ENCODE measurements around the gene CYSTM1. TPM values are rescaled to one million over a fixed set of nuclear protein-coding genes. Genes with fewer than 3 reads are reported as not detected.
A peak's percentile ranks its signal among the peaks of the same experiment; 100 is the strongest.

The CYSTM1 gene
- total and polyA plus RNA-seq, 2 donors (not counting 3 experiments of a cell fraction or from before 2014, with no cell fraction given) = 28.9 to 41.5 TPM

GRCh38 chr5:140205216-140205615, 30.2 kb downstream of the CYSTM1 start:
- ChIA-PET CTCF (interaction anchor here (0.9 to 1.9 kb wide), 10 partner anchors 9 to 60 kb away, joined by 3 to 9 read pairs (median 4); no protein-coding TSS in a partner anchor), POLR2A (no interaction called here)
- dilution Hi-C loops (cut with MboI; ENCODE audit: extremely low pct_ligation_motif_present, low sequenced_read_pairs) (no loop called here), intact Hi-C loops (cut with micrococcal nuclease) (no loop called here)
- Histone ChIP-seq H3K27me3 (ENCODE audit: control insufficient read depth in 2 of 2, insufficient read depth in 2 of 2, low read length in 2 of 2) (no peaks in the 10 kb centered on the region), H3K36me3 (ENCODE audit: control insufficient read depth in 2 of 2, extremely low read depth in 1 of 2, insufficient read depth in 2 of 2, low read length in 2 of 2) (no peaks in the 10 kb centered on the region), H3K79me2 (ENCODE audit: control insufficient read depth, insufficient read depth, low read length) (no peaks in the 10 kb centered on the region), H2AFZ (ENCODE audit: low read depth, low read length) (peak overlapping the region; percentile 23), H4K20me1 (replicated peaks; ENCODE audit: control insufficient read depth, extremely low read depth, insufficient read depth, low read length) (no peaks in the 10 kb centered on the region), H3K9me3 (replicated peaks; ENCODE audit: control insufficient read depth, insufficient read depth, low read length) (no peaks in the 10 kb centered on the region), H3K9ac (replicated peaks; ENCODE audit: extremely low read depth, insufficient read depth, low read length) (no peak overlapping the region), H3K4me3 (replicated peaks in 1 of 3; ENCODE audit: insufficient read depth in 1 of 3, low read depth in 1 of 3, low read length in 3 of 3) (no peak overlapping the region), H3K27ac (ENCODE audit: insufficient read depth, low read depth, low read length) (peak overlapping the region; percentile 47), H3K4me1 (ENCODE audit: control insufficient read depth, extremely low read depth, insufficient read depth, low read length) (peaks cover 14% of the 10 kb centered on the region), H3K9me1 (replicated peaks; ENCODE audit: control insufficient read depth, extremely low read depth, insufficient read depth, low read length) (no peaks in the 10 kb centered on the region), H3K4me2 (ENCODE audit: insufficient read depth, low read length) (peak overlapping the region; percentile 44)
- DNase-seq (ENCODE audit: low read depth, low spot score) = peak; percentile 83
- no TSS peak for BruUV-seq (replicated peaks)
- peak; percentile 43 for TF ChIP-seq JUN (IDR thresholded peaks at IDR 0.05; ENCODE audit: borderline replicate concordance, insufficient read depth, insufficient read length, low read depth)
- no peak for TF ChIP-seq MYC (IDR thresholded peaks at IDR 0.05; ENCODE audit: low read depth, low read length)
- peak; percentile 61 for TF ChIP-seq FOS (IDR thresholded peaks at IDR 0.05; ENCODE audit: borderline replicate concordance, insufficient read depth, low read length)
- peak; percentile 87 for FAIRE-seq

- dilution Hi-C loops (cut with MboI; ENCODE audit: extremely low pct_ligation_motif_present, low sequenced_read_pairs) = no loop called here
- POLR2A ChIA-PET = no interaction called here
- no peak for FAIRE-seq
Measured at GRCh38 chr5:140205952-140206351, 31.0 kb downstream of the CYSTM1 start.

More at GRCh38 chr5:140205952-140206351, 31.0 kb downstream of the CYSTM1 start:
- no peak for DNase-seq (ENCODE audit: low read depth, low spot score)
- TF ChIP-seq POLR2AphosphoS5 (IDR thresholded peaks at IDR 0.05; ENCODE audit: insufficient read depth, low read depth, low read length) (no peak), GATA2 (IDR thresholded peaks at IDR 0.05; ENCODE audit: insufficient read depth, insufficient read length, low read depth, low read length) (no peak), JUN (IDR thresholded peaks at IDR 0.05; ENCODE audit: borderline replicate concordance, insufficient read depth, insufficient read length, low read depth) (no peak), MYC (IDR thresholded peaks at IDR 0.05; ENCODE audit: low read depth, low read length) (no peak), EZH2 (IDR thresholded peaks at IDR 0.05; ENCODE audit: borderline replicate concordance, low read depth, low read length, severe bottlenecking) (no peak), FOS (IDR thresholded peaks at IDR 0.05; ENCODE audit: borderline replicate concordance, insufficient read depth, low read length) (no peak)
- intact Hi-C loops (cut with micrococcal nuclease) = no loop called here
- Histone ChIP-seq H3K9ac (replicated peaks; ENCODE audit: extremely low read depth, insufficient read depth, low read length) (no peak overlapping the region), H3K9me1 (replicated peaks; ENCODE audit: control insufficient read depth, extremely low read depth, insufficient read depth, low read length) (no peaks in the 10 kb centered on the region), H4K20me1 (replicated peaks; ENCODE audit: control insufficient read depth, extremely low read depth, insufficient read depth, low read length) (no peaks in the 10 kb centered on the region), H3K9me3 (replicated peaks; ENCODE audit: control insufficient read depth, insufficient read depth, low read length) (no peaks in the 10 kb centered on the region), H2AFZ (ENCODE audit: low read depth, low read length) (peak overlapping the region; percentile 23), H3K4me1 (ENCODE audit: control insufficient read depth, extremely low read depth, insufficient read depth, low read length) (peaks cover 14% of the 10 kb centered on the region), H3K79me2 (ENCODE audit: control insufficient read depth, insufficient read depth, low read length) (no peaks in the 10 kb centered on the region), H3K27ac (ENCODE audit: insufficient read depth, low read depth, low read length) (peak overlapping the region; percentile 47), H3K4me2 (ENCODE audit: insufficient read depth, low read length) (peak overlapping the region; percentile 5), H3K27me3 (ENCODE audit: control insufficient read depth in 2 of 2, insufficient read depth in 2 of 2, low read length in 2 of 2) (no peaks in the 10 kb centered on the region), H3K4me3 (replicated peaks in 1 of 3; ENCODE audit: insufficient read depth in 1 of 3, low read depth in 1 of 3, low read length in 3 of 3) (no peak overlapping the region), H3K36me3 (ENCODE audit: control insufficient read depth in 2 of 2, extremely low read depth in 1 of 2, insufficient read depth in 2 of 2, low read length in 2 of 2) (no peaks in the 10 kb centered on the region)
- BruUV-seq (replicated peaks) = no TSS peak
- CTCF ChIA-PET = interaction anchor here (0.9 to 1.9 kb wide), 12 partner anchors 9 to 60 kb away, joined by 3 to 9 read pairs (median 4); no protein-coding TSS in a partner anchor
